Liver (tissue), 3 donors: ENCODE results near the gene ANKRD34C.

Source experiments
- FOXA1 ChIP-seq: IDR thresholded peaks from 2 replicates; pipeline ENCODE4 v1.6.1; 2016; ENCODE audit warnings: antibody characterized with exemption
- HNF4G ChIP-seq: IDR thresholded peaks from 2 replicates; pipeline ENCODE4 v1.6.1; 2016; ENCODE audit warnings: antibody characterized with exemption
- NR2F2 ChIP-seq: IDR thresholded peaks from 2 replicates; pipeline ENCODE4 v1.6.1; 2016; ENCODE audit warnings: antibody characterized with exemption
- RAD21 ChIP-seq, 2 donors: IDR thresholded peaks; 2 replicates each; pipeline ENCODE4 v1.6.1; 2016; ENCODE audit warnings: antibody characterized with exemption in 2 of 2, mild to moderate bottlenecking in 2 of 2
- SP1 ChIP-seq: IDR thresholded peaks from 2 replicates; pipeline ENCODE4 v1.6.1; 2018; ENCODE audit warnings: antibody characterized with exemption, mild to moderate bottlenecking
- TAF1 ChIP-seq: conservative IDR thresholded peaks from 2 replicates; pipeline ENCODE4 v1.6.1; 2016; ENCODE audit warnings: antibody characterized with exemption, mild to moderate bottlenecking
- TF ChIP-seq, protein P1 (sequence below): fragments of 150-350 bp; IDR thresholded peaks from 2 replicates; pipeline ENCODE4 v1.5.1; 2017; ENCODE audit warnings: improper control_type of control experiment, low read depth, low read length; ENCODE audit not compliant: missing input control
- TF ChIP-seq, protein P2 (sequence below): IDR thresholded peaks from 2 replicates; pipeline ENCODE4 v1.6.1; 2016; ENCODE audit warnings: antibody characterized with exemption
- TF ChIP-seq, protein P3 (sequence below): IDR thresholded peaks from 2 replicates; pipeline ENCODE4 v1.6.1; 2016; ENCODE audit warnings: antibody characterized with exemption, mild to moderate bottlenecking
- TF ChIP-seq, protein P4 (sequence below): IDR thresholded peaks from 2 replicates; pipeline ENCODE4 v1.6.1; 2016; ENCODE audit warnings: antibody characterized with exemption
- donor health status: healthy.
- donor health status: healthy.

DNA sequence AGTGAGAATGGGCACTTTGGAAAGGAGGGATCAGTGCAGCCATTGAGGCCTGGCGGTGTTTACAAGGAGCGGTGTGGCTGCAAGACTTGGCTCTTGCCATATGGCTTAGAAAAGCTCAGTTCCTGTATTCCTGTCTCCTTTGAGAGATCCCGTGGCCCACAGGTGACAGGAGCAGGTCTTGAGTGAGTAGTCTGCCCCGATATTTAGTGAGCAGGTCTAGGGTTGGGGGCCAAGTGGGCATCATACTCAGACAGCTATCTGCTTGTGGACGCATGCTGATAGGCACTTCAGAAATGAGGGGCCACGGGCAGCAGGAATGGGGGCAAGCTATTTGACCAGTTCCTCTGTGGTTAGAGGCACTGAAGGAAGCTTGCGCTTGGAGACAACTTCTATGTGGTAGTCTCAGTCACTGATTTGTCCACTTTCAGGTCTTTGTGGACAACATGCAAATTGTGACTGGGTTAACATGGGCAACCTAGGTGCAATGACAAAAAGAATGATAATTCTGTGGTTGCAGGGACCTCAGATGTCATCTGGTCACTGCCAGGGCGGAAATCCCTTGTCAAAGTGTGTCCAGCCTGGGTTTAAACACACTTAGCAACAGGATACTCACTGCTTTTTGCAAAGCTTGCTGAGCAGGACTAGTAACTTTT lies 29.5 kb downstream of the ANKRD34C start:
- TF ChIP-seq, protein P1, sequence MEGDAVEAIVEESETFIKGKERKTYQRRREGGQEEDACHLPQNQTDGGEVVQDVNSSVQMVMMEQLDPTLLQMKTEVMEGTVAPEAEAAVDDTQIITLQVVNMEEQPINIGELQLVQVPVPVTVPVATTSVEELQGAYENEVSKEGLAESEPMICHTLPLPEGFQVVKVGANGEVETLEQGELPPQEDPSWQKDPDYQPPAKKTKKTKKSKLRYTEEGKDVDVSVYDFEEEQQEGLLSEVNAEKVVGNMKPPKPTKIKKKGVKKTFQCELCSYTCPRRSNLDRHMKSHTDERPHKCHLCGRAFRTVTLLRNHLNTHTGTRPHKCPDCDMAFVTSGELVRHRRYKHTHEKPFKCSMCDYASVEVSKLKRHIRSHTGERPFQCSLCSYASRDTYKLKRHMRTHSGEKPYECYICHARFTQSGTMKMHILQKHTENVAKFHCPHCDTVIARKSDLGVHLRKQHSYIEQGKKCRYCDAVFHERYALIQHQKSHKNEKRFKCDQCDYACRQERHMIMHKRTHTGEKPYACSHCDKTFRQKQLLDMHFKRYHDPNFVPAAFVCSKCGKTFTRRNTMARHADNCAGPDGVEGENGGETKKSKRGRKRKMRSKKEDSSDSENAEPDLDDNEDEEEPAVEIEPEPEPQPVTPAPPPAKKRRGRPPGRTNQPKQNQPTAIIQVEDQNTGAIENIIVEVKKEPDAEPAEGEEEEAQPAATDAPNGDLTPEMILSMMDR: no peak
- TF ChIP-seq FOXA1 (no peak), TAF1 (no peak), SP1 (no peak), RAD21 (IDR thresholded peaks at IDR 0.05) (no peak), NR2F2 (no peak), HNF4G (no peak)
- TF ChIP-seq, protein P2, sequence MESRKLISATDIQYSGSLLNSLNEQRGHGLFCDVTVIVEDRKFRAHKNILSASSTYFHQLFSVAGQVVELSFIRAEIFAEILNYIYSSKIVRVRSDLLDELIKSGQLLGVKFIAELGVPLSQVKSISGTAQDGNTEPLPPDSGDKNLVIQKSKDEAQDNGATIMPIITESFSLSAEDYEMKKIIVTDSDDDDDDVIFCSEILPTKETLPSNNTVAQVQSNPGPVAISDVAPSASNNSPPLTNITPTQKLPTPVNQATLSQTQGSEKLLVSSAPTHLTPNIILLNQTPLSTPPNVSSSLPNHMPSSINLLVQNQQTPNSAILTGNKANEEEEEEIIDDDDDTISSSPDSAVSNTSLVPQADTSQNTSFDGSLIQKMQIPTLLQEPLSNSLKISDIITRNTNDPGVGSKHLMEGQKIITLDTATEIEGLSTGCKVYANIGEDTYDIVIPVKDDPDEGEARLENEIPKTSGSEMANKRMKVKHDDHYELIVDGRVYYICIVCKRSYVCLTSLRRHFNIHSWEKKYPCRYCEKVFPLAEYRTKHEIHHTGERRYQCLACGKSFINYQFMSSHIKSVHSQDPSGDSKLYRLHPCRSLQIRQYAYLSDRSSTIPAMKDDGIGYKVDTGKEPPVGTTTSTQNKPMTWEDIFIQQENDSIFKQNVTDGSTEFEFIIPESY: no peak
- TF ChIP-seq, protein P3, sequence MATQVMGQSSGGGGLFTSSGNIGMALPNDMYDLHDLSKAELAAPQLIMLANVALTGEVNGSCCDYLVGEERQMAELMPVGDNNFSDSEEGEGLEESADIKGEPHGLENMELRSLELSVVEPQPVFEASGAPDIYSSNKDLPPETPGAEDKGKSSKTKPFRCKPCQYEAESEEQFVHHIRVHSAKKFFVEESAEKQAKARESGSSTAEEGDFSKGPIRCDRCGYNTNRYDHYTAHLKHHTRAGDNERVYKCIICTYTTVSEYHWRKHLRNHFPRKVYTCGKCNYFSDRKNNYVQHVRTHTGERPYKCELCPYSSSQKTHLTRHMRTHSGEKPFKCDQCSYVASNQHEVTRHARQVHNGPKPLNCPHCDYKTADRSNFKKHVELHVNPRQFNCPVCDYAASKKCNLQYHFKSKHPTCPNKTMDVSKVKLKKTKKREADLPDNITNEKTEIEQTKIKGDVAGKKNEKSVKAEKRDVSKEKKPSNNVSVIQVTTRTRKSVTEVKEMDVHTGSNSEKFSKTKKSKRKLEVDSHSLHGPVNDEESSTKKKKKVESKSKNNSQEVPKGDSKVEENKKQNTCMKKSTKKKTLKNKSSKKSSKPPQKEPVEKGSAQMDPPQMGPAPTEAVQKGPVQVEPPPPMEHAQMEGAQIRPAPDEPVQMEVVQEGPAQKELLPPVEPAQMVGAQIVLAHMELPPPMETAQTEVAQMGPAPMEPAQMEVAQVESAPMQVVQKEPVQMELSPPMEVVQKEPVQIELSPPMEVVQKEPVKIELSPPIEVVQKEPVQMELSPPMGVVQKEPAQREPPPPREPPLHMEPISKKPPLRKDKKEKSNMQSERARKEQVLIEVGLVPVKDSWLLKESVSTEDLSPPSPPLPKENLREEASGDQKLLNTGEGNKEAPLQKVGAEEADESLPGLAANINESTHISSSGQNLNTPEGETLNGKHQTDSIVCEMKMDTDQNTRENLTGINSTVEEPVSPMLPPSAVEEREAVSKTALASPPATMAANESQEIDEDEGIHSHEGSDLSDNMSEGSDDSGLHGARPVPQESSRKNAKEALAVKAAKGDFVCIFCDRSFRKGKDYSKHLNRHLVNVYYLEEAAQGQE: no peak
- TF ChIP-seq, protein P4, sequence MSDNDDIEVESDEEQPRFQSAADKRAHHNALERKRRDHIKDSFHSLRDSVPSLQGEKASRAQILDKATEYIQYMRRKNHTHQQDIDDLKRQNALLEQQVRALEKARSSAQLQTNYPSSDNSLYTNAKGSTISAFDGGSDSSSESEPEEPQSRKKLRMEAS: no peak
